ENCODE results near the gene TCF4.

The TCF4 gene

DNA sequence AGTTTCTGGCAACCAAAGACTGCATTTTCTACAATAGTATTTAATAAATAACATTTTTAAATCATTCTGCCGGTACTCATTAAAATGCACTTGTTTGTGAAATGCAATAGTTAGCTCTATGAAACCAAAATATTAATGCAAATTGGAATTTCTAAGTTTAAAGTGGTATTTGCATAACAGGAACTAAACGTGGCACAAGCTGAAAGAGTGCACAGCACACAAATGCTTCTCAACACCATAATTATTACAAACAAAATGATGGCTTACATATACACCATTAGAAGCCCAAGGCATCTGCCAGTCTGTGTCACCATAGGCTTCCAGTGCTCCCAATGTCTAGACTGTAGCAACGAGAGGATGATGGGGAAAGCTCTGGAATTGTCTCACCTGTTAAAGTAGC lies 280.5 kb downstream of the TCF4 start:
- TF ChIP-seq, protein P1, sequence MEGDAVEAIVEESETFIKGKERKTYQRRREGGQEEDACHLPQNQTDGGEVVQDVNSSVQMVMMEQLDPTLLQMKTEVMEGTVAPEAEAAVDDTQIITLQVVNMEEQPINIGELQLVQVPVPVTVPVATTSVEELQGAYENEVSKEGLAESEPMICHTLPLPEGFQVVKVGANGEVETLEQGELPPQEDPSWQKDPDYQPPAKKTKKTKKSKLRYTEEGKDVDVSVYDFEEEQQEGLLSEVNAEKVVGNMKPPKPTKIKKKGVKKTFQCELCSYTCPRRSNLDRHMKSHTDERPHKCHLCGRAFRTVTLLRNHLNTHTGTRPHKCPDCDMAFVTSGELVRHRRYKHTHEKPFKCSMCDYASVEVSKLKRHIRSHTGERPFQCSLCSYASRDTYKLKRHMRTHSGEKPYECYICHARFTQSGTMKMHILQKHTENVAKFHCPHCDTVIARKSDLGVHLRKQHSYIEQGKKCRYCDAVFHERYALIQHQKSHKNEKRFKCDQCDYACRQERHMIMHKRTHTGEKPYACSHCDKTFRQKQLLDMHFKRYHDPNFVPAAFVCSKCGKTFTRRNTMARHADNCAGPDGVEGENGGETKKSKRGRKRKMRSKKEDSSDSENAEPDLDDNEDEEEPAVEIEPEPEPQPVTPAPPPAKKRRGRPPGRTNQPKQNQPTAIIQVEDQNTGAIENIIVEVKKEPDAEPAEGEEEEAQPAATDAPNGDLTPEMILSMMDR (IDR thresholded peaks at IDR 0.05; ENCODE audit: insufficient read depth, low read depth, low read length, missing control alignments): no peak
- H3K4me3 ChIP-seq (ENCODE audit: low read length): no peak overlapping the region
- DNase-seq (ENCODE audit: low read depth): no peak

DNA sequence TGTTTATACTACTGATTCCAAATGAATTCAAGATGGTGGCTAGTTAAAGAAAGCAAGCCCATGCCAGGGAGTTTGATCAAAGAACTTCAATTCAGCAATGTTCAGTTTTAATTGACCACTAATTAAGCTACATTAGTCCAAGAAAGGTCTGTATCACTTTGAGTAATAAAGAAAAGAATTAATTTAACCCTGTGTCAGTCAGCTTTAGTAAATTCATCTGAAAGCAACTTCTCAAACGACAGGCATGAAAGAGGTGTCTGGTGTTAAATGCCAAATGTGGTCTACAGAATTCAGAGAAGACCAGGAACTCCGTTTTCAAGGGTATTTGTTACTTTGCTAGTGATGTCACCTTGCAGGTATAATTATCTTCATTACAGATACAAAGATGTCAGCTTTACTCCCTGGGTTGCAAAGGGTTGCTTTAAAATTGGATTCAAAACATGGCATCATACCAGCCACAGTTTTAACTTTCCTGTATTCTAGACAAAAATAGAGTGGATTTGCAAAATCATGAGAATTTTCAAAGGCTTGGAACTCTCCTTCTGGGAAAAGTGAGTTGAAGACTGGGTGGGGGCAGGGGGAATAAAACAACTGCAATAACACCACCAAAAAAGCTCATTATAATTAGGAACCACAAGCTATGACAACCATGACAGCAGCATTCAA lies 281.5 kb downstream of the TCF4 start:
- DNase-seq (ENCODE audit: low read depth): no peak
- TF ChIP-seq, protein P1 (IDR thresholded peaks at IDR 0.05; ENCODE audit: insufficient read depth, low read depth, low read length, missing control alignments): no peak
- no peak overlapping the region for H3K4me3 ChIP-seq (ENCODE audit: low read length)

DNA sequence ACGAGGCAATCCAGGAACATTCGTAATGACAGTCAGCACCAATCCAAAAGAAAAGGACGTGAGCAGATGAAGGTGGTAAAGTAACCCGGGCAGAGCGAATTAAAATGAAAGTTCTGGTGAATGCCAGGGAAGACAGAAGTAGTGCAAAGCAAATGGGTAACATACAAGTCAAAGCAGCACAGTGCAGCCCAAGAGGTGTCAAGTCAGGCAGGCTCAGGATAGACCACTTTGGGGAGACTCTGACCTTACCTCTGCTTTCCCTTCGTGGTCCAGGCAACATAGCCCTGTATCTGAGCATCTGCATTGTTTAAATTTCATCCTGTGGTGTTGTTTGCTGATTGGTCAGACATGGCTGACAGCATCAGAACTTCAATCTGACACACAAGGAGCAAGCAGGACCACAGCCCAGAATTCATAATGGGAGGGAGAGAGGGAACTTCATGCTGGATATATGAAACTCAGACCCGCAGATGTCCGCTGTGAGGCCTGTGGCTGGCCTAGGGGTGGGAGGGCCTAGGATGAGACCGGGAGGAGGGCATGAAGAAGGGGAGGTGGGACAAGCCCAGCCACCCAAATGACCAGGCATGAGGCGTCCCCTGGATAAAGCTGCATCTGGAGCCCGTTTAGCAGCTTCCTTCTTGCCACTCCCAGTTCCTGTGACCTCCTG lies 285.7 kb downstream of the TCF4 start:
- H3K4me3 ChIP-seq (ENCODE audit: low read length): no peak overlapping the region
- no peak for DNase-seq (ENCODE audit: low read depth)
- TF ChIP-seq, protein P1 (IDR thresholded peaks at IDR 0.05; ENCODE audit: insufficient read depth, low read depth, low read length, missing control alignments): no peak

DNA sequence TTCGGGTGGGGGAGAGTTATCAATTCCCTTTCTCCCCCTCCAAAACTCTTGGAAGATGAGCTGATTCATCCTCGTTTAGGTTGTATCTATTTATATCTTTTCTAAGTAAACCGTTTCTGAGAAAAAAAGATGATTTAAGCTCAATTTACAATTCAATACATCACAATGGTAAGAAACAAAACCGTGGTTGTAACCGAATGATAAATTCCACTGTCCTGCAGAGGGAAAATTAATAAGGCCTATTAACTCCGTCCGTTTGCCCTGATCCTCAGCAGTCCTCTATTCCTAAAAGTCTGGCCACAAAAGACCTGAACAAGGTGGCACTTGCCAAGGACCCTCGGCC lies 286.2 kb downstream of the TCF4 start:
- TF ChIP-seq, protein P1 (IDR thresholded peaks at IDR 0.05; ENCODE audit: insufficient read depth, low read depth, low read length, missing control alignments): no peak
- no peak for DNase-seq (ENCODE audit: low read depth)
- H3K4me3 ChIP-seq (ENCODE audit: low read length): no peak overlapping the region

DNA sequence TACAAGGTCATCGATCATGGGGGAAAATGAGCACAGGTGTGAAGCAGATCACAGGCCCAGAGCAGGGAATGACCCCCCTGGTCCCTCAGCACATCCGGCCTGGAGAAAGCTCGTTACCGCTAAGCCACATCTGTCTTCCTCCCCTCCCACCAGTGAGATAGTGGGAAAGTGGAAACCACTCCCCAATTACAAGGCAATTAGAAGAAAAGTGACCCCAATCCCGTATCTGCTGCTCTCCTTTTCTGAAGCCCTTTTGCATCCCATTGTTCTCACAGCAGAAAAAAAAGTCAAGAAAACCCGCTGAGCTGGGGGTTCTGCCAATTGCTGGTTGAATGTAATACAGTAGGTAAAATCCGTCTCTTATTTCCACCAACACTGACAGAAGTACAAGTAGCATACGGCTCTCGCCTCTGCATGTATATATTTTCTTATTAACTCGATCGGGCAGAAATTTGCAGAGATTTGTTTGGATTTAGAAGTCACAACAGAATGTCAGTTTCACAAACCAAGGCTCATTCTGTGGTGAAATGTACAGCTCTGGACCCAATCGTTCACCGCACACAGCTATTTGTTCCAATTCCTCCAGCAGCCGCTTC lies 287.0 kb downstream of the TCF4 start:
- no peak overlapping the region for H3K4me3 ChIP-seq (ENCODE audit: low read length)
- no peak for DNase-seq (ENCODE audit: low read depth)
- TF ChIP-seq, protein P1 (IDR thresholded peaks at IDR 0.05; ENCODE audit: insufficient read depth, low read depth, low read length, missing control alignments): no peak

DNA sequence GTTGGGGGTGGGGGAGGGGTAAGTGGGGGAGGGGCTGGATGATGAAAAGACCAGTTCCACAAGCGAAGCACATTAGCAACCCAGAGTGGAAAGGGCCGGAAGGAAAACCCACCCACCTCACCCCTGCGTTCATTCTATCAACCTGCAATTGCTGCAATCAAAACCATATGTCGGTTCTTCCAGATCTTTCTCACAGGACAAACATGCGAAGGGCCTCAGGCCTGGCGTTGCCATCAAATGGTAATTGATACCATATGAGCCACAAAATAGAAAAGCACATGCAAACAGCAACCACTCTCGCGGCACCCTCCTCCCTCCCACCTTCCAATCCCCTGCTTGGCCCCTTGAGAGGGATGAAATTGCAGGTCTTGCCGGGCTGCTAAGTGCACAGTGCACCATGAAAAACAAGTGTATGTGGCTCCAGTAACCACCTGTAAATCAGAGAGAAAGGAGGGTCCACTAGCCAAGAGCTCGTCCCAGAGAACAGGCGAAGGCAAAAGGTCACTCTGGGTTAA lies 287.5 kb downstream of the TCF4 start:
- no peak overlapping the region for H3K4me3 ChIP-seq (ENCODE audit: low read length)
- TF ChIP-seq, protein P1 (IDR thresholded peaks at IDR 0.05; ENCODE audit: insufficient read depth, low read depth, low read length, missing control alignments): no peak
- no peak for DNase-seq (ENCODE audit: low read depth)

Measured in epithelial cell of esophagus (primary cell).